ENCODE data around the gene CCDC9B. TPM values are rescaled to one million over a fixed set of nuclear protein-coding genes. Genes with fewer than 3 reads are reported as not detected.

The CCDC9B gene
- total RNA-seq, 6 donors from 2014 or later, result 15.5 to 140 (median 68.1) TPM

DNA sequence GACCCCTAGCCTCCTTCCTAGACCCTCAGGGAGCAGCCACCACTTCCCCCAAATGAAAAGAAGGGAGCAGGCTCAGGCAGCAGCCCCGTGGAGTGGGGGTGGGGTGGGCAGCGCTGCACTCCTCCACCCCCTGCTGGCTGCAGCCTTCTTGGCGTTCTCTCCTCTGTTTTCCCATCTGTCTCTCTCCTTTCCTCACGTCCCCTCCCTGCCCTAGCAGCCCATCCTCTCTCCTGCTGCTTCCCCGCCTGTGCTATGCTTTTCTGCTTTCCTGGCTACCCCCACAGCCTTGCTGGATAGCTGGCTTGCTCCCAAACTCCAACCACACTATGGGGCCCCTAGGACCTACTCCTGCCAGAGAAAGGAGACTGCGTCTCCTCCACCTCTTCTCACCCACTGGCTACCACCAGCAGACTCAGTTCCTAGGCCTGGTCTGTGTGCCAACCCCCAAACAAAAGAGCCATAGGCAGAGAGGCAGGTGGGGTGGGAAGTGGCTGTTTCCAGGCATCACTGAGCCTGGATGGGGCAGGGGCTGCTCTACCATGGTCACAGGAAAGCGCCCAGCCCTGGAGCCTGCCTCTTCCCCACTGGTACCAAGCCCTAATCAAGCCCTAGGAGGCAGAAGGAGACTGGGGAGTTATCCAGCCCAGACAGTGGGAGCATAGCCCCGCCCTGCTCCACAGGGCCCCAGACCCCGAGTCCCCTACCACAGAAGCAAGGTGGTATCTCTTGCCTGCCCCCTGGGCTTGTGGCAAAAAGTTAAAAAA, 13.9 kb upstream of the CCDC9B start:
- no peak for DNase-seq
- no peaks in the 10 kb centered on the region for H3K36me3 ChIP-seq
- peak in 1 of 2 donors; percentile 20 for ATAC-seq (ENCODE audit: low FRiP score in 2 of 2)

DNA sequence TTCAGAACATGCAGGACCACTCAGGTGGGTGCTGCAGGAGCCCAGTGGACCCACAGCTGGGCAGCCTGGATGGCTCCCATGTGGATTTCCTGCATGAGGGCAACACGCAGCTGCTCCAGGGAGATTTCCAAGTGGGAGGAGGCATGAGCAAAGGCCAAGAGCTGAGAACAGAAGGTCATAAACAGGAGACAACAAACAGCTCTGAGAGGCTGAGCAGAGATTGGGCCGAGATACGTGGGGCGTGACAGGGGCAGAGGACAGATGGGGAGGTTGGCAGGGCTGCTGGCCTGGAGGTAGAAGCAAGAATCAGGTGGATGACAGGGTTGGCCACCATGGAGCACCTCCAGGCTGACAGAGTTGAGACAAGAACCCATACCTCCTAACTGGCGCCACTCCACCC, 13.0 kb upstream of the CCDC9B start:
- Histone ChIP-seq H3K27me3 (no peaks in the 10 kb centered on the region), H3K36me3 (no peaks in the 10 kb centered on the region), H3K9me3 (no peaks in the 10 kb centered on the region), H3K4me1 (peaks cover 8 to 15% (median 11%) of the 10 kb centered on the region in 4 donors), H3K27ac (no peak overlapping the region), H3K4me3 (no peak overlapping the region)
- ATAC-seq (ENCODE audit: low FRiP score in 2 of 2) (no peak), DNase-seq (no peak)
- TF ChIP-seq CTCF (IDR thresholded peaks at IDR 0.05) (no peak), POLR2AphosphoS5 (IDR thresholded peaks at IDR 0.05) (no peak), EP300 (IDR thresholded peaks at IDR 0.05) (no peak), POLR2A (IDR thresholded peaks at IDR 0.05) (no peak)
- WGBS, 2 donors, result 66 to 76% methylated on average over 5 of the region's 5 CpGs

More for the DNA sequence above, 13.9 kb upstream of the CCDC9B start:
- Histone ChIP-seq H3K27me3 (no peaks in the 10 kb centered on the region), H3K4me3 (no peak overlapping the region), H3K4me1 (peaks cover 9 to 19% (median 16%) of the 10 kb centered on the region in 4 donors), H3K9me3 (no peaks in the 10 kb centered on the region), H3K27ac (no peak overlapping the region)
- 38 to 49% methylated on average over 8 to 9 of the region's 9 CpGs for WGBS, 2 donors
- TF ChIP-seq EP300 (IDR thresholded peaks at IDR 0.05) (no peak), CTCF (IDR thresholded peaks at IDR 0.05) (peak in 1 of 6 experiments; percentile 20), POLR2A (IDR thresholded peaks at IDR 0.05) (no peak)

- Histone ChIP-seq H3K36me3 (no peaks in the 10 kb centered on the region), H3K4me1 (peaks cover 0 to 3% (median under 1%) of the 10 kb centered on the region in 4 donors), H3K9me3 (no peaks in the 10 kb centered on the region), H3K27ac (no peak overlapping the region), H3K4me3 (no peak overlapping the region), H3K27me3 (no peaks in the 10 kb centered on the region)
- ATAC-seq (ENCODE audit: low FRiP score in 2 of 2), result no peak
- 79 to 83% methylated on average over 7 of the region's 7 CpGs for WGBS, 2 donors
- no peak for TF ChIP-seq POLR2A (IDR thresholded peaks at IDR 0.05)
- TF ChIP-seq POLR2AphosphoS5 (IDR thresholded peaks at IDR 0.05), result no peak
- TF ChIP-seq CTCF (IDR thresholded peaks at IDR 0.05), result no peak
- TF ChIP-seq EP300 (IDR thresholded peaks at IDR 0.05), result no peak
- DNase-seq, result no peak
Measured at GRCh38 chr15:40352281-40352901, 11.7 kb upstream of the CCDC9B start.

- Histone ChIP-seq H3K36me3 (no peaks in the 10 kb centered on the region), H3K4me1 (peaks cover 3 to 8% (median 5%) of the 10 kb centered on the region in 4 donors), H3K27ac (no peak overlapping the region), H3K4me3 (no peak overlapping the region), H3K9me3 (no peaks in the 10 kb centered on the region), H3K27me3 (no peaks in the 10 kb centered on the region)
- no peak for TF ChIP-seq POLR2A (IDR thresholded peaks at IDR 0.05)
- TF ChIP-seq CTCF (IDR thresholded peaks at IDR 0.05), result no peak
- DNase-seq (no peak), ATAC-seq (ENCODE audit: low FRiP score in 2 of 2) (no peak)
- WGBS, 2 donors, result 86 to 89% methylated on average over 5 of the region's 5 CpGs
Measured at GRCh38 chr15:40349163-40349562, 8.4 kb upstream of the CCDC9B start.

Measured in upper lobe of left lung (tissue), 6 donors.